Mesothelial cell of epicardium (in vitro differentiated cells): Measurements from ENCODE around the gene PDZRN3. TPM values are rescaled to one million over a fixed set of nuclear protein-coding genes. Genes with fewer than 3 reads are reported as not detected.

Experiments
- DNase-seq, 2 experiments: peaks; one replicate each; pipeline ENCODE4 v3.0.0; 2021; ENCODE audit warnings: low spot score in 2 of 2; ENCODE audit not compliant: unreplicated experiment in 2 of 2
- H3K27ac Mint-ChIP-seq: 2 replicates; pipeline ENCODE4 v1.8.0; 2021; ENCODE audit warnings: mixed read lengths
- H3K27me3 Mint-ChIP-seq: 2 replicates; pipeline ENCODE4 v1.8.0; 2021; ENCODE audit warnings: low read depth, mixed read lengths
- H3K36me3 Mint-ChIP-seq: 2 replicates; pipeline ENCODE4 v1.8.0; 2021; ENCODE audit warnings: mixed read lengths
- H3K4me1 Mint-ChIP-seq: 2 replicates; pipeline ENCODE4 v1.8.0; 2021; ENCODE audit warnings: mixed read lengths
- H3K4me3 Mint-ChIP-seq: 2 replicates; pipeline ENCODE4 v1.8.0; 2021; ENCODE audit warnings: mild to moderate bottlenecking, moderate library complexity, mixed read lengths
- H3K9me3 Mint-ChIP-seq: 2 replicates; pipeline ENCODE4 v1.8.0; 2021; ENCODE audit warnings: mixed read lengths
- total RNA-seq: library from RNA; stranded (reverse); gene quantifications from 3 replicates; pipeline ENCODE4 v1.2.1, GENCODE V29; 2021
- TF ChIP-seq, protein P1 (sequence below): fragments of 200-600 bp; sonication (generic); IDR thresholded peaks from one replicate; pipeline ENCODE4 v1.5.0; 2021; ENCODE audit warnings: antibody characterized with exemption; ENCODE audit not compliant: unreplicated experiment

Gene PDZRN3
- total RNA-seq, 1 donor from 2014 or later = 48.4 TPM

DNA sequence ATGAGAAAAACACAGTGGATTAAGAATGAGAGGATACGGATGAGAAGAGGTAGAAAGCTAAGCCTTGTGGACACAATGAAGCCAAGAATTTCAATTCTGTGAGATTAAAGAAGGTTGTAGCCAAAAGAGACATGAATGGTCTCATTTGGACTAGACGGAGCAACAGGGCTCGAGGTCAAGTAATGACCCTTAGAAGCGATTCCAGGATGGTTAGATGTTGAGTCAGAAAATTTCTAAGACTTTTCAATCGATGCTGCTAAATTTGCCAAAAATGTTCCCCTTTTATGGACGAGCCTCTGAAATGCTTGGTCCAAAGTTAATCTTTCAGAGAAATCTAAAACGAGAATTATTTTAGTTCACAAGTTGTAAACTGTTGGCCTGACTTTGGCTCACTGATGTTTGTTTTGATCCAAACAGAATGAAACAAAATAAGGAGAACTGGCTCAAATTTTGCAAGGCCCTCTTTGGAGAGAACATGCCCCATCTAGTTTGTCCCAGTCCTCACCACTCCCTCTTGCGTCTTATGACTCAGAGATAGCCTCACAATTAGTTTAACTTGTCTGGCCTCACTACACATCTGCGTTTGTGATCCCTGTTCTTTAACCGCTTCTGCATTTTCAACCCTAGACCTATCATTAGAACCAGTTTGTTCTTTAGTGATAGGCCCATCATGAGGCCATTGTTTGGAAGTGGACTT lies 235.5 kb downstream of the PDZRN3 start:
- Mint-ChIP-seq H3K9me3 (no peaks in the 10 kb centered on the region), H3K27ac (no peak overlapping the region), H3K36me3 (peaks cover 59% of the 10 kb centered on the region), H3K4me1 (peaks cover 8% of the 10 kb centered on the region), H3K4me3 (no peak overlapping the region), H3K27me3 (no peaks in the 10 kb centered on the region)
- DNase-seq = no peak
- TF ChIP-seq, protein P1, sequence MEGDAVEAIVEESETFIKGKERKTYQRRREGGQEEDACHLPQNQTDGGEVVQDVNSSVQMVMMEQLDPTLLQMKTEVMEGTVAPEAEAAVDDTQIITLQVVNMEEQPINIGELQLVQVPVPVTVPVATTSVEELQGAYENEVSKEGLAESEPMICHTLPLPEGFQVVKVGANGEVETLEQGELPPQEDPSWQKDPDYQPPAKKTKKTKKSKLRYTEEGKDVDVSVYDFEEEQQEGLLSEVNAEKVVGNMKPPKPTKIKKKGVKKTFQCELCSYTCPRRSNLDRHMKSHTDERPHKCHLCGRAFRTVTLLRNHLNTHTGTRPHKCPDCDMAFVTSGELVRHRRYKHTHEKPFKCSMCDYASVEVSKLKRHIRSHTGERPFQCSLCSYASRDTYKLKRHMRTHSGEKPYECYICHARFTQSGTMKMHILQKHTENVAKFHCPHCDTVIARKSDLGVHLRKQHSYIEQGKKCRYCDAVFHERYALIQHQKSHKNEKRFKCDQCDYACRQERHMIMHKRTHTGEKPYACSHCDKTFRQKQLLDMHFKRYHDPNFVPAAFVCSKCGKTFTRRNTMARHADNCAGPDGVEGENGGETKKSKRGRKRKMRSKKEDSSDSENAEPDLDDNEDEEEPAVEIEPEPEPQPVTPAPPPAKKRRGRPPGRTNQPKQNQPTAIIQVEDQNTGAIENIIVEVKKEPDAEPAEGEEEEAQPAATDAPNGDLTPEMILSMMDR = no peak

DNA sequence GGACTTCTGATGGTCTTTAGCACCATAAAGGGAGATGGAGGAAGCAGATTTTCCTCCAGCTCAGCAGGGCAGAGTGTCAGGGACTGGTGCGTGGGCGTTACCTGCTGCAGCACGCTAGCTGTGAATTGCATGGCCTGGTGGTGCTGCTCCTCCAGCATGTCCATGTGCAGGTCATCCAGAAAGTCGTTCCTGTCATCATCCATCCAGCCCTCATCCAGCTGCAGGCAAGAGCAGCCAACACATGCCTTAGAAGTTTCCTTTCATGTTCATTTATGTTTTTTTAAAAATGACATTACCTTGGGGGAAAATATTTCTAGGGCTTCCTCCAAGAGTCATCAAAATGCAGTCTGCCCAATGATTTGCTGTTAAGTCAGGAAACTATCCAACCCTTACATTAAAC lies 239.2 kb downstream of the PDZRN3 start:
- Mint-ChIP-seq H3K4me3 (no peak overlapping the region), H3K9me3 (peaks cover 6% of the 10 kb centered on the region), H3K36me3 (peaks cover 69% of the 10 kb centered on the region), H3K4me1 (peaks cover 5% of the 10 kb centered on the region), H3K27ac (no peak overlapping the region), H3K27me3 (no peaks in the 10 kb centered on the region)
- TF ChIP-seq, protein P1 = no peak
- no peak for DNase-seq

DNA sequence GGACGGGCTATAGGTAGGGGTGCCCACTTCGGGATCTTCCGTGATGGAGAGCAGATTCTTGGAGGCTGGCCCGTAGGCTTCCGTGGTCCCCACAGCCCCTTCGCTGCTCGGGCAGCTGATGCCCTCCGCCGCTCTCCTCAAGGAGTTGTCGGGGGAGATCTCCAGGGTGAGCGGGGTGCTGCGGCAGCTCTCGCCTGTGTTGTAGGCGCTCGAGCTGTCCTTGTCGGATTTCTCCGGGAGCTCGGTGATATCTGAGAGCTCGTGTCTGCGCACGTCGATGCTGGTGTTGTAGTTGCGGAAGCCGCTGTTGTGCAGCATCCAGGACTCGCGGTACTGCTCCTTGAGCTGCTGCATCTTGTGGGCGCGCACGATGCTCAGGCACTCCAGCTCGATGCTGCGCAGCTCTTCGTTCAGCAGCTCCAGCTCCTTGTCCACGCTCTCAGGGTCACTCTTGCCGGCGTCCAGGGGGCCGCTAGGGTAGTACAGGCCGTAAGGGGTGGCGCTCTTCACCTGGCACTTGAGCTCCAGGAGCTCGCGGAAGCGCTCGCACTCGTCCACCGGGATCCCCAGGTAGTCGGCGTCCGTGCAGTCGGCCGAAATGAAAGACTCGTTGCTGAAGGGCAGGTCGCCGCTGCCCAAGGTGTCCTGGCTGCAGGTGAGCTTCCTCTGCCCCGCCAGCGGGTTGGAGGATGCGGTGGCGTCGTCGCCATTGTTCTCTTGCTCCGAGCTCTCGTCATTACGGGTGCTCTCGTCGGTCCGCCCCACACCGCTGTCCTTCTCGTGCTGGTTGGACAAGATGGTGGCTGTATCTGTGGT lies 240.4 kb downstream of the PDZRN3 start:
- no peaks in the 10 kb centered on the region for H3K27me3 Mint-ChIP-seq
- peaks cover 6% of the 10 kb centered on the region for H3K9me3 Mint-ChIP-seq
- H3K27ac Mint-ChIP-seq = no peak overlapping the region
- H3K36me3 Mint-ChIP-seq = peaks cover 61% of the 10 kb centered on the region
- DNase-seq = no peak
- TF ChIP-seq, protein P1 = no peak
- H3K4me3 Mint-ChIP-seq = no peak overlapping the region
- peaks cover 5% of the 10 kb centered on the region for H3K4me1 Mint-ChIP-seq

DNA sequence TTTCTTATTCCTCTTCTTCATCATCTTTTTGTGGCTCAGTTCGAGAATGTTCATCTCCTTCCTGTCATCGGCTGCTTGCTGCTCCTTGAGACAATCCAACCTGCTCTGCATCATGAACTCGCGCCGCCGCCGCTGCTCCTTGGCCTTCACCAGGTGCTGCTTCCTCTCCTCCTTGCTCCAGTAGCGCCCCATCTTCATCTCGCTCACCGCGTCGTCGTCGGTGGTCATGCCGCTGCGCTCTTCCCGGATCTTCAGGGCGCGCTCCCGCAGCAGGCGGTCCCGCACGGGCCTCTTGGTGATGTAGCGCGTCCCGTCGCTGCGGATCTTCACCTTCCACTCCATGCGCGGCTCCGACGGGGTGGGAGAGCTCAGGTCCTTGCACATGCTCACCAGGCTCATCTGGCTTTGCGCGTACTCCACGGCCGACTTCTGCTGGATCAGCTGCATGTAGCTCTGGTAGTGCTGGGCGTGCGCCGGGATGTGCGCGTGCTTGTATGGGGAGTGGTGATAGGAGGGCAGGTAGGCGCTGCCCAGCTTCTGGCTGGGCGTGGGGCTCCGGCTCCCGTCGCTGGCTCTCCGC lies 241.2 kb downstream of the PDZRN3 start:
- no peak overlapping the region for H3K27ac Mint-ChIP-seq
- no peak for DNase-seq
- peaks cover 6% of the 10 kb centered on the region for H3K9me3 Mint-ChIP-seq
- H3K36me3 Mint-ChIP-seq = peaks cover 57% of the 10 kb centered on the region
- TF ChIP-seq, protein P1 = no peak
- H3K4me1 Mint-ChIP-seq = peaks cover 5% of the 10 kb centered on the region
- H3K4me3 Mint-ChIP-seq = no peak overlapping the region
- H3K27me3 Mint-ChIP-seq = no peaks in the 10 kb centered on the region

DNA sequence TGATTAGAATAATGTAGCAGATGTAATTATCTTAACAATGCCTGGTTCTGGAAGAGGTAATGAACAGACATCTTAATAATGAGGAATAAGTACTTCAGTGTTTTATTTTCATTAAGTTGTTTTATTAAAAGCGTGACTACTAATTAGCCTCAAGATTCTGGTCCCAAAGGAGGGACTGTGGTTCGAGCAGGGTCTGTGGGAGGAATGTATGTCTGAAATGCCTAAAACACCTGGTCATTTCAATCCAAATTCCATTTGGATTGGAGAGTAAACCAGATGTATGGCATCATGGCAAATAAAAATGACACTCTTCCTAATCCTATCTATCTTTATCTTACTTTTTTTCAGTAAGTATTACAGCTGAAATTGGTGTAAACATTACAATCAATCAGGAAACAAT lies 243.2 kb downstream of the PDZRN3 start:
- peaks cover 39% of the 10 kb centered on the region for H3K36me3 Mint-ChIP-seq
- no peak for DNase-seq
- TF ChIP-seq, protein P1 = no peak
- H3K4me3 Mint-ChIP-seq = no peak overlapping the region
- peaks cover 5% of the 10 kb centered on the region for H3K4me1 Mint-ChIP-seq
- H3K27me3 Mint-ChIP-seq = no peaks in the 10 kb centered on the region
- H3K9me3 Mint-ChIP-seq = peaks cover 6% of the 10 kb centered on the region
- no peak overlapping the region for H3K27ac Mint-ChIP-seq
